HEK293T (cell line): ENCODE measurements around the gene RPAP3.

Experiments used
- ARNT ChIP-seq: fragments of 450-650 bp; IDR thresholded peaks from 2 replicates; pipeline ENCODE4 v1.6.1; 2017; ENCODE audit warnings: mild to moderate bottlenecking
- BHLHE40 ChIP-seq: fragments of 450-650 bp; IDR thresholded peaks from 2 replicates; pipeline ENCODE4 v1.6.1; 2016; ENCODE audit warnings: mild to moderate bottlenecking, moderate library complexity, borderline replicate concordance
- CTBP1 ChIP-seq: fragments of 450-650 bp; IDR thresholded peaks from 2 replicates; pipeline ENCODE4 v1.6.1; 2016; ENCODE audit warnings: borderline replicate concordance
- ELF4 ChIP-seq: fragments of 450-650 bp; IDR thresholded peaks from 2 replicates; pipeline ENCODE4 v1.6.1; 2017; ENCODE audit warnings: antibody characterized with exemption
- FOXM1 ChIP-seq: fragments of 450-650 bp; IDR thresholded peaks from 2 replicates; pipeline ENCODE4 v1.6.1; 2017; ENCODE audit warnings: mild to moderate bottlenecking, borderline replicate concordance
- HDGF ChIP-seq: fragments of 450-650 bp; IDR thresholded peaks from 2 replicates; pipeline ENCODE4 v1.6.1; 2017; ENCODE audit warnings: antibody characterized with exemption, borderline replicate concordance
- TARDBP ChIP-seq: fragments of 450-650 bp; IDR thresholded peaks from 2 replicates; pipeline ENCODE4 v1.6.1; 2016

- TF ChIP-seq BHLHE40 (no peak), TARDBP (no peak), ARNT (no peak), CTBP1 (no peak), HDGF (no peak), ELF4 (no peak), FOXM1 (no peak)
Measured at GRCh38 chr12:47611906-47612305, 93.9 kb downstream of the RPAP3 start.
